ENCODE results near the gene RGS13. TPM values are rescaled to one million over a fixed set of nuclear protein-coding genes. Genes with fewer than 3 reads are reported as not detected.

RGS13 gene
- total RNA-seq, 2 experiments from 2014 or later, result 80.4 to 214 TPM

DNA sequence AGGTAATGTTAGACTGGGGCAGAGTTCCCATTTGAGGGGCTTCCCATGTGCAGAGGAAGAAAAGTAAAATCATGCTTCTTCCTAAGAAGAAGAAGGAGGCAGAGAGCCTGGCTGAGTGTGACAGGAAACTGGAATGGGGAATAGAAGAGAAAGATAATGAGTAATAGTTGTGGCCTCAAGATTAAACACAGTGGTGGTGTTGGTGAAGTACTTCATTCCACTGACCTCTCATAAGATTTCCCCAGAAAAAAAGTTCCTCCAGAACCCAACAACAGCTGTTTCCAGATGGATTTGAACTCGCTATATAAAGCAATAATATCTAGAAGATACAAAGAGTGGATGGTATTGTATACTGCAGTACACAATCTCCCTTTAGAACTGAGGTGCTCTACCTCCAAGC, 47.4 kb upstream of the RGS13 start:
- no peak overlapping the region for H3K4me3 ChIP-seq (ENCODE audit: low read depth, low read length, poor library complexity, severe bottlenecking)
- TF ChIP-seq, protein P1, sequence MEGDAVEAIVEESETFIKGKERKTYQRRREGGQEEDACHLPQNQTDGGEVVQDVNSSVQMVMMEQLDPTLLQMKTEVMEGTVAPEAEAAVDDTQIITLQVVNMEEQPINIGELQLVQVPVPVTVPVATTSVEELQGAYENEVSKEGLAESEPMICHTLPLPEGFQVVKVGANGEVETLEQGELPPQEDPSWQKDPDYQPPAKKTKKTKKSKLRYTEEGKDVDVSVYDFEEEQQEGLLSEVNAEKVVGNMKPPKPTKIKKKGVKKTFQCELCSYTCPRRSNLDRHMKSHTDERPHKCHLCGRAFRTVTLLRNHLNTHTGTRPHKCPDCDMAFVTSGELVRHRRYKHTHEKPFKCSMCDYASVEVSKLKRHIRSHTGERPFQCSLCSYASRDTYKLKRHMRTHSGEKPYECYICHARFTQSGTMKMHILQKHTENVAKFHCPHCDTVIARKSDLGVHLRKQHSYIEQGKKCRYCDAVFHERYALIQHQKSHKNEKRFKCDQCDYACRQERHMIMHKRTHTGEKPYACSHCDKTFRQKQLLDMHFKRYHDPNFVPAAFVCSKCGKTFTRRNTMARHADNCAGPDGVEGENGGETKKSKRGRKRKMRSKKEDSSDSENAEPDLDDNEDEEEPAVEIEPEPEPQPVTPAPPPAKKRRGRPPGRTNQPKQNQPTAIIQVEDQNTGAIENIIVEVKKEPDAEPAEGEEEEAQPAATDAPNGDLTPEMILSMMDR (conservative IDR thresholded peaks at IDR 0.05; ENCODE audit: low read length), result no peak
- TF ChIP-seq EZH2phosphoT487 (IDR thresholded peaks at IDR 0.05; ENCODE audit: borderline replicate concordance, low read depth, low read length), result no peak
- no peaks in the 10 kb centered on the region for H3K79me2 ChIP-seq (ENCODE audit: insufficient read depth, low read depth, low read length)
- no peaks in the 10 kb centered on the region for H3K9me3 ChIP-seq (ENCODE audit: low read length)
- H3K36me3 ChIP-seq (ENCODE audit: insufficient read depth, low read length), result no peaks in the 10 kb centered on the region
- ChIA-PET POLR2A (interaction anchor here (0.5 kb wide), 1 partner anchor 50 kb away, joined by 3 read pairs; no protein-coding TSS in a partner anchor), CTCF (ENCODE audit: unreplicated experiment) (no interaction called here)
- H4K20me1 ChIP-seq (ENCODE audit: insufficient read depth, low read length), result no peaks in the 10 kb centered on the region
- no peak for DNase-seq (ENCODE audit: low spot score)
- H3K9me2 ChIP-seq (ENCODE audit: insufficient read depth, low read length), result no peaks in the 10 kb centered on the region
- no peak overlapping the region for H3K4me2 ChIP-seq (ENCODE audit: low read length)
- H3K4me1 ChIP-seq (ENCODE audit: insufficient read depth, low read length, poor library complexity, severe bottlenecking), result no peaks in the 10 kb centered on the region
- H3K27ac ChIP-seq (ENCODE audit: low read depth, low read length, poor library complexity, severe bottlenecking), result no peak overlapping the region
- intact Hi-C loops (cut with micrococcal nuclease; ENCODE audit: unreplicated experiment), result no loop called here
- H2AFZ ChIP-seq (ENCODE audit: low read length), result no peak overlapping the region
- no TSS peak for BruUV-seq (replicated peaks)

DNA sequence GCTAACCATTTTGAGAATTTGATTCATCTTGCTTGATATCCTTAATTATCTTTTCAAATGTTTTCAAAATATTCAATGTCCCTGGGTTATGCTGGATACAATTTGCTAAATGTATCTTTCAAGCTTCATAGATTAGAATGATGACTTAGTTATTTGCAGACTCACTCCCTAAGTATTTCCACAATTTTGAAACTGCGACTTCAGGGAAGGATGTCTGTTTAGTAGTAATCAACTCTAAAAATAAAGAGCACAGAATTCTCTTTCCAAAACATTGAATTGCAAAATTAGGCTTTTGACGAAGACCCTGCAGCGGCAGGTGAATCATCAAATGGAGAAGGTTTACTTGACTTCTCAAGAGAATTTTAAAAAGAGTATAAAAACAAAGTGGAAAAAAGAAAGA, 46.1 kb upstream of the RGS13 start:
- intact Hi-C loops (cut with micrococcal nuclease; ENCODE audit: unreplicated experiment), result no loop called here
- no peaks in the 10 kb centered on the region for H3K9me3 ChIP-seq (ENCODE audit: low read length)
- no peak overlapping the region for H2AFZ ChIP-seq (ENCODE audit: low read length)
- ChIA-PET POLR2A (no interaction called here), CTCF (ENCODE audit: unreplicated experiment) (no interaction called here)
- no peaks in the 10 kb centered on the region for H4K20me1 ChIP-seq (ENCODE audit: insufficient read depth, low read length)
- no peak for DNase-seq (ENCODE audit: low spot score)
- no peak overlapping the region for H3K4me3 ChIP-seq (ENCODE audit: low read depth, low read length, poor library complexity, severe bottlenecking)
- no peak overlapping the region for H3K27ac ChIP-seq (ENCODE audit: low read depth, low read length, poor library complexity, severe bottlenecking)
- BruUV-seq (replicated peaks), result no TSS peak
- no peaks in the 10 kb centered on the region for H3K79me2 ChIP-seq (ENCODE audit: insufficient read depth, low read depth, low read length)
- no peaks in the 10 kb centered on the region for H3K36me3 ChIP-seq (ENCODE audit: insufficient read depth, low read length)
- no peak for TF ChIP-seq EZH2phosphoT487 (IDR thresholded peaks at IDR 0.05; ENCODE audit: borderline replicate concordance, low read depth, low read length)
- TF ChIP-seq, protein P1 (conservative IDR thresholded peaks at IDR 0.05; ENCODE audit: low read length), result no peak
- H3K4me1 ChIP-seq (ENCODE audit: insufficient read depth, low read length, poor library complexity, severe bottlenecking), result no peaks in the 10 kb centered on the region
- H3K9me2 ChIP-seq (ENCODE audit: insufficient read depth, low read length), result no peaks in the 10 kb centered on the region
- no peak overlapping the region for H3K4me2 ChIP-seq (ENCODE audit: low read length)

DNA sequence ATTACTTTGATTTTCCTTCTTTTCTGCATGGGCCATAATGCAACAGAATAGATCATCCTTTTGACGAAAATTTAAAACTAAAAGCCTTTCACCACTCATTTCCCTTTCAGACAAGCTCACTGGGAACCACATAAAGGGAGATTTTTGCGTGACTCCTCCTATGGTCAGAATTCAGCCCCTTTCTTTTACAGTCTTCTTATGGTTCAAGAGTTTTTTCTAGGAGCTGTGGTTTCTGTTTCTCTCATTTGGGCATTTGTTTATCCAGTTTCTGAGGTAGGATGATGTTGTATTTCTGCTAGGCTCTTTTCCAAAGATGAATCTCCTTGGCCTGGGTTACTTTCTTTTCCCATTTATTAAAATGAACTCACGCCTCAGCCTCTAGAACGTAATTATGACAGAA, 43.4 kb upstream of the RGS13 start:
- no peaks in the 10 kb centered on the region for H3K36me3 ChIP-seq (ENCODE audit: insufficient read depth, low read length)
- no peaks in the 10 kb centered on the region for H3K79me2 ChIP-seq (ENCODE audit: insufficient read depth, low read depth, low read length)
- DNase-seq (ENCODE audit: low spot score), result no peak
- TF ChIP-seq, protein P1 (conservative IDR thresholded peaks at IDR 0.05; ENCODE audit: low read length), result no peak
- TF ChIP-seq EZH2phosphoT487 (IDR thresholded peaks at IDR 0.05; ENCODE audit: borderline replicate concordance, low read depth, low read length), result no peak
- no peak overlapping the region for H2AFZ ChIP-seq (ENCODE audit: low read length)
- ChIA-PET POLR2A (interaction anchor here (0.9 to 1.9 kb wide), 7 partner anchors 11 to 119 kb away, joined by 3 to 4 read pairs (median 4); no protein-coding TSS in a partner anchor), CTCF (ENCODE audit: unreplicated experiment) (no interaction called here)
- intact Hi-C loops (cut with micrococcal nuclease; ENCODE audit: unreplicated experiment), result no loop called here
- H4K20me1 ChIP-seq (ENCODE audit: insufficient read depth, low read length), result no peaks in the 10 kb centered on the region
- H3K4me3 ChIP-seq (ENCODE audit: low read depth, low read length, poor library complexity, severe bottlenecking), result no peak overlapping the region
- no peaks in the 10 kb centered on the region for H3K4me1 ChIP-seq (ENCODE audit: insufficient read depth, low read length, poor library complexity, severe bottlenecking)
- H3K4me2 ChIP-seq (ENCODE audit: low read length), result no peak overlapping the region
- H3K9me3 ChIP-seq (ENCODE audit: low read length), result no peaks in the 10 kb centered on the region
- H3K27ac ChIP-seq (ENCODE audit: low read depth, low read length, poor library complexity, severe bottlenecking), result no peak overlapping the region
- BruUV-seq (replicated peaks), result no TSS peak
- H3K9me2 ChIP-seq (ENCODE audit: insufficient read depth, low read length), result no peaks in the 10 kb centered on the region

Data from OCI-LY7 (cell line).